GM21723 (cell line): Measurements from ENCODE around the gene SYPL2.

Experiments used
- ATAC-seq: cut with Tn5 transposase; IDR thresholded peaks from one replicate; pipeline ENCODE4 v1.9.1; 2021; ENCODE audit warnings: mild to moderate bottlenecking, moderate library complexity; ENCODE audit not compliant: unreplicated experiment

SYPL2 gene

GRCh38 chr1:109513110-109513710 lies 46.9 kb downstream of the SYPL2 start:
- no peak for ATAC-seq

GRCh38 chr1:109514846-109515245 lies 48.5 kb downstream of the SYPL2 start:
- no peak for ATAC-seq

- no peak for ATAC-seq
These were observed 50.5 kb downstream of the SYPL2 start for GRCh38 chr1:109516872-109517271.

- no peak for ATAC-seq
These were observed 51.0 kb downstream of the SYPL2 start for GRCh38 chr1:109517337-109517736.

GRCh38 chr1:109521002-109521951 lies 54.9 kb downstream of the SYPL2 start:
- ATAC-seq, result no peak

- ATAC-seq, result no peak
These were observed 55.7 kb downstream of the SYPL2 start for GRCh38 chr1:109522026-109522425.

GRCh38 chr1:109523706-109524105 lies 57.4 kb downstream of the SYPL2 start:
- ATAC-seq, result no peak

GRCh38 chr1:109527098-109527811 lies 60.9 kb downstream of the SYPL2 start:
- peak; percentile 61 for ATAC-seq

GRCh38 chr1:109527846-109528695 lies 61.7 kb downstream of the SYPL2 start:
- ATAC-seq, result no peak

GRCh38 chr1:109528712-109529111 lies 62.4 kb downstream of the SYPL2 start:
- ATAC-seq, result no peak

- no peak for ATAC-seq
These were observed 63.6 kb downstream of the SYPL2 start for GRCh38 chr1:109529881-109530456.

- no peak for ATAC-seq
These were observed 64.2 kb downstream of the SYPL2 start for GRCh38 chr1:109530457-109531087.

- ATAC-seq, result no peak
These were observed 65.0 kb downstream of the SYPL2 start for GRCh38 chr1:109531380-109531779.
